Measurements from ENCODE around the gene RNF220.

- TF ChIP-seq CTCF (IDR thresholded peaks at IDR 0.05) (no peak), POLR2A (IDR thresholded peaks at IDR 0.05) (no peak)
These were observed 49.6 kb downstream of the RNF220 start for GRCh38 chr1:44454704-44455103.

All from uterus (tissue), 2 donors.